Measurements from ENCODE around the gene PSRC1. TPM values are rescaled to one million over a fixed set of nuclear protein-coding genes. Genes with fewer than 3 reads are reported as not detected.

The PSRC1 gene
- total RNA-seq: 3.4 and 15.9 TPM in 2 replicates

GRCh38 chr1:109282952-109283747 is at the start of gene PSRC1:
PSRC1 (minus strand) TSS chr1:109283145.

GRCh38 chr1:109306832-109307273 is 23.9 kb upstream of the PSRC1 start, which contains the start of gene MYBPHL:
MYBPHL (minus strand) TSS chr1:109307011; CDS start chr1:109306991, 20 bp downstream.

GRCh38 chr1:109248797-109249629 is 33.9 kb downstream of the PSRC1 start, which contains the start of gene CELSR2:
CELSR2 (plus strand) TSS chr1:109249539; CDS start chr1:109250080, 541 bp downstream.

Other genes starting within 250 kb of the PSRC1 start
- gene WDR47, start 241.0 kb downstream of the PSRC1 start, total RNA-seq: 16.6 and 17.3 TPM in 2 replicates
- 172 and 389 TPM in 2 replicates for gene TAF13, start 207.1 kb downstream of the PSRC1 start, total RNA-seq
- 21.1 and 42.6 TPM in 2 replicates for gene TMEM167B, start 192.4 kb downstream of the PSRC1 start, total RNA-seq
- gene ELAPOR1, start 169.0 kb downstream of the PSRC1 start, total RNA-seq: under 0.01 and 0.28 TPM in 2 replicates
- 275 and 281 TPM in 2 replicates for gene SARS1, start 69.2 kb downstream of the PSRC1 start, total RNA-seq
- gene CELSR2, start 33.6 kb downstream of the PSRC1 start, total RNA-seq: 0.96 and 2.5 TPM in 2 replicates
- not detected in 2 replicates for gene MYBPHL, start 23.9 kb upstream of the PSRC1 start, total RNA-seq
- 7.3 and 24.2 TPM in 2 replicates for gene SORT1, start 114.8 kb upstream of the PSRC1 start, total RNA-seq
- 35.8 and 62.7 TPM in 2 replicates for gene PSMA5, start 143.3 kb upstream of the PSRC1 start, total RNA-seq
- gene SYPL2, start 183.4 kb upstream of the PSRC1 start, total RNA-seq: 0.19 and 0.56 TPM in 2 replicates
- gene ATXN7L2, start 200.8 kb upstream of the PSRC1 start, total RNA-seq: 2.1 and 2.5 TPM in 2 replicates
- gene CYB561D1, start 210.9 kb upstream of the PSRC1 start, total RNA-seq: 5.8 and 6.2 TPM in 2 replicates
- 0.58 and 1.7 TPM in 2 replicates for gene AMIGO1, start 226.6 kb upstream of the PSRC1 start, total RNA-seq

Data from regular cardiac myocyte (primary cell).